ENCODE results near the gene MYLIP.

DNA sequence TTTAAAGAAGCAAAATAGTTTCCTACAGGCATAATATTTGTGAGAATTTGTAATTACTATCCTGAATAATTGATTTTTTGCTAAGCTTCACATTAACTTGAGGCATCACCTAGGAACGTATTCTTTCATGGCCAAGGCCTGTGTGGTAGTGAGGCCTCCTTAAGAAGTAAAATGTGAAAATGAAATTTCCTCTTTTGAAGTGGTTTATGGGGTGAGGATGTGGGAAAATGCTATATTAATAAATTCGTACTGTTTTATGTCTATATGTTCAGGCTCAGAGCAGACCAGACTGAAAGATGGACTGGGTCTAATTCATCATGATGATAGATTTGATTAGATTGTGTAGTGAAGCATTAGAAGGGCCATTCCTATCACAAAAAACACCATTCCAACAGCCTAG lies 33.1 kb downstream of the MYLIP start:
- TF ChIP-seq GATA2 (IDR thresholded peaks at IDR 0.05; ENCODE audit: low read depth, low read length) = no peak
- TF ChIP-seq GATA3 (IDR thresholded peaks at IDR 0.05; ENCODE audit: low read depth, low read length) = no peak

All from SH-SY5Y (cell line).